Amniotic epithelial cell (primary cell): ENCODE measurements around the gene NCOA3.

Source experiments
- DNase-seq: peaks from one replicate; pipeline ENCODE4 v3.0.0-alpha.2; 2010; ENCODE audit warnings: low read depth

The NCOA3 gene

GRCh38 chr20:47680804-47681529 lies 179.3 kb downstream of the NCOA3 start:
- peak; percentile 43 for DNase-seq

GRCh38 chr20:47682028-47682783 lies 180.5 kb downstream of the NCOA3 start:
- DNase-seq: peak; percentile 56

- DNase-seq: no peak
These were observed 181.2 kb downstream of the NCOA3 start for GRCh38 chr20:47682916-47683315.

DNA sequence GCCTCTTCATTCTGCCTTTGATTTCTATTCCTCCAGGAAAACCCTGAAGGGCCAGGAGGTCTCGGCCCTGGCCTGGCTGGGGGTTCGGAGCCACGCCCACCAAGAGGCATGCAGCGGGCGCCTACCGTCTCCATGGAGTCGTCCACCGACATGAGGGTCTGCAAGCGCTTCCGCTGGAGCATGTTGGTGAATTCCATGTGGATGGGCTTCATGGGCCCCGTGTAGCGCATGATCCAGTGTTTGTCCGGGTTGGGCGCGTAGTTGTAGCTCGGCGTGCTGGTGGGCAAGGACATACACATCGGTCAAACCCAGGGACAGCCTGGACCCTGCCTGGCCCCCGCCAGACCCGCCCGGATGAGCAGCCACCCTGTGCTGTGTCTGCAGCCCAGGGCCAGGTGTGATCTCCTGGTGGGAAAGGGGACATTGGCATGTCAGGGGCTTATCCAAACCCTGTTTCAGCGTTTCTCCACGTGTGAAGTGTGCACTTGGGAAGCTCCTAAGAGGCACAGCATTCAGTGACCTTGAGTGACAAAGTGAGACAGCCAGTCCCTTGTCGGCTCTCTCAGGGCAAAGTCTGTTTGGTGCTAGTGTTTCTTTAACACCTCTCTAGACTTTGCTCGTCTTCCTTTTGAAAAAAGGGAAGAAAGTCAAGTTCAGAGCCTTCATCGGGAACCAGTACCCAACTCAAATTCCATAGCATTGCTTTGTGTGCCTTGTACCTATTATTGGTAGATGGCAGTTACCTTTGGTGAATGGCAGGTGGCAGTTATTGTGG lies 182.8 kb downstream of the NCOA3 start:
- DNase-seq: no peak

- DNase-seq: peak; percentile 82
These were observed 184.9 kb downstream of the NCOA3 start for GRCh38 chr20:47686545-47686944.

DNA sequence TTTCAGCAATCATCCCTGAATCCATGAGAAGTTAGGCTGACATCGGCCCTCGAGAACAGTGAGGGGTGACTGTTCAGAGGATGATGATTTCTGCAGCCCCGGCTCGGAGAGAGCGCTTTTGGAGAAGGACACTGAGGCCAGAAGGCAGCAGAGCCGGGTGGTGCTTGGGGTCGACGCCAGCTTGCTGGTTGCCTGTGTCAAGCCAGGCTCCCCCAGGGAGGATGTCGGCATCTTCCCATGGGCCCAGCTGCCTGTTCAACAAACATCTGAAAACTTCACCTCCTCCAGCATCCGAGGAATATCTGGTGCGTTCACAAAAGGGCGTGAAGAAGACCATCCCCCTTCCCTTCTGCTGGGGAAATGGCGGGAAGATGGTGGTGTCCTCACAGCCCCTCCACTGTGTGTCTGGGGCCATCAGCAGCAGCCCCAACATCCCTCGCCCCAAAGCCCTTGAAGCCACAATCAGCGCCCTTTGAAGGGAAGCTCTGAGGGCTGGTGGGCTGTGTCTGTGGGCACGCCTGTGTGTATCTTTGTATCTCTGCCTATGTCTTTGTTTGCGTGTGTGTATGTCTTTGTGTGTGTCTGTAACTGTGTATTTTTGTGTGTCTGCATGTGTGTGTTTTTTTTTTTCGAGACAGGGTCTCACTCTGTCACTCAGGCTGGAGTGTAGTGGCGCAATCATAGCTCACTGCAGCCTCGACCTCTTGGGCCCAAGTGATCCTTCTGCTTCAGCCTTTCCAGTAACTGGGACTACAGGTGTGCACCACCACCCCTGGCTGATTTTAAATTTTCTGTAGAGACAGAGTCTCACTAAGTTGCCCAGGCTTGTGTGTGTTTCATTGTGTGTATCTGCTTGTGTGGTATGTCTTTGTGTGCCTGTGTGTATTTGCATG lies 185.7 kb downstream of the NCOA3 start:
- DNase-seq: no peak

GRCh38 chr20:47688385-47689381 lies 187.0 kb downstream of the NCOA3 start:
- DNase-seq: no peak

GRCh38 chr20:47689731-47690130 lies 188.0 kb downstream of the NCOA3 start:
- DNase-seq: no peak

GRCh38 chr20:47691625-47692024 lies 189.9 kb downstream of the NCOA3 start:
- peak; percentile 34 for DNase-seq

DNA sequence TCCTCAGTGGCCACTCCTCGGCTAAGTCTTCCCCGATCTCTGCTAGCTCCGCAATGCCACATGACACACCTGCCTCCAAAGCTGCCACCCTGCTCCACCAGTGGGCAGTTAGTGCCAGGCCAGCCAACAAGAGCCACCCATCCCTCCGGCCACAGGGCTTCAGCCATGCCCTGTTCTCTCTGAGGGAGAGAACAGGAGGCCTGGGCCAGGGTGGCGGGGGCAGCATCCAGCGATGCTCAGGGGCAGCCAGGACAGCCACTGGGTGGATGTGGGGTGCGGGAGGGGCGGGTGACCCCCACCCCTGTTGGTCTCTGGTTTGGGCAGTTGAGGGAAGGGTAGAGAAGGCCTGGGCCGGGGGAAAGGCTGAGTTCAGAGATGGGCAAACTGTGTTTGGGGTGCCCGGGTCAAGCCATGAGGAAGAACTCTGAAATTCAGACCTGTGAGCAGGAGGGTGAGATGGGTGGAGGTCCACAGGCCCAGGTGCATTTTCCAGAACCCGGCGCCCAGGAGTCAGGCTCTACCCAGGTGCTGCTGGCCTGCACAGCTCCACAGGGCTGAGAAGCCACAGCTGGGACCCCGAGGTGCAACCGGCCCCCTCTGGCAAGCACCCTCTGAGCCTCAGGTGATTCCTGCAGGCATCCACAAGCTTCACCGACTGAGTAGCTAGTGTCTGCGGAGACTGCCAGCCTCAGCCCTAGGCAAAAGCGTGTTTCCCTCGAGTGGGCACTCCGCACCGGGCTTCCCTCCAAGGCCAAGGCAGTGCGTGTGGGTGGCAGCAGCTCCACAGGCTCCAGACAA lies 192.5 kb downstream of the NCOA3 start:
- no peak for DNase-seq

- no peak for DNase-seq
These were observed 195.2 kb downstream of the NCOA3 start for GRCh38 chr20:47696856-47697255.

- no peak for DNase-seq
These were observed 196.5 kb downstream of the NCOA3 start for GRCh38 chr20:47698142-47698541.

- DNase-seq: no peak
These were observed 198.1 kb downstream of the NCOA3 start for GRCh38 chr20:47699818-47700217.

- no peak for DNase-seq
These were observed 198.6 kb downstream of the NCOA3 start for GRCh38 chr20:47700327-47700726.

DNA sequence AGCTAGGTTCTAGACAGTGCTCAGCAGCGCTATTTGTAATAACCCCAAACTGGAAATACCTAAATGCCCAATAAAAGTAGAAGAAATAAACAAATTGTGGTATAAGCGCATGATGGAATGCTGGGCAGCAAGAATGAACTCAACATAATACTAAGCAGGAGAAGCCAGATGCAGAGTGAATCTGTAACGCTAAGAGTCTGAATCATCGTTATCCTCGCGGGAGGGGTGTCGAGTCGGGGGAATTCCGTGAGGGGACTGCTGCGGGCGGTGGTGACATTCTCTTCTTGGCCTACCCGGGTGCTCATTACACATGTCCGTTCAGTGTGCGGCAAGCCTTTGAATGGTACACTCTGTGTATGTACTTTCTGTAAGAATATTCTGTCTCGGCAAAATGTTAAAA lies 199.9 kb downstream of the NCOA3 start:
- peak; percentile 20 for DNase-seq

GRCh38 chr20:47703748-47704147 lies 202.1 kb downstream of the NCOA3 start:
- peak; percentile 72 for DNase-seq

GRCh38 chr20:47704746-47705496 lies 203.2 kb downstream of the NCOA3 start:
- DNase-seq: peak; percentile 41

GRCh38 chr20:47705497-47705856 lies 203.8 kb downstream of the NCOA3 start:
- no peak for DNase-seq

DNA sequence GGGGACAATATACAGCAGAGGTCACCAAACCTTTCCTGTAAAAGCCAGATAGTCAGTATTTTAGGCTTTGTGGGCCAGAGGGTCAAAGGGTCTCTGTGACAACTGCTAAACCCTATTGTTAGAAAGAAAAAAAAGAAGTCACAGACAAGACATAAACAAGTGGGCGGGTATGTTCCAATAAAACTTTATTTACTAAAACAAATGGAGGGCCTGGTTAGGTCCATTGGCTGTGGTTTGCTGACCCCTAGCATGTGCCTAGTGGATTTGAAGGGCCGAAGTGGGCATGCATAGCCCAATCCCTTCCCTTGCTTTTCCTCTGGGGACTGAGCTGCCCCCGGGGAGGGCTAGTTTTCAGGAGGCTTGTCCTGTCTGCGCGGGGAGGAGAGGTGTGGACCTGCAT lies 204.7 kb downstream of the NCOA3 start:
- no peak for DNase-seq
